Measurements from ENCODE around the gene IL17C.

IL17C gene

DNA sequence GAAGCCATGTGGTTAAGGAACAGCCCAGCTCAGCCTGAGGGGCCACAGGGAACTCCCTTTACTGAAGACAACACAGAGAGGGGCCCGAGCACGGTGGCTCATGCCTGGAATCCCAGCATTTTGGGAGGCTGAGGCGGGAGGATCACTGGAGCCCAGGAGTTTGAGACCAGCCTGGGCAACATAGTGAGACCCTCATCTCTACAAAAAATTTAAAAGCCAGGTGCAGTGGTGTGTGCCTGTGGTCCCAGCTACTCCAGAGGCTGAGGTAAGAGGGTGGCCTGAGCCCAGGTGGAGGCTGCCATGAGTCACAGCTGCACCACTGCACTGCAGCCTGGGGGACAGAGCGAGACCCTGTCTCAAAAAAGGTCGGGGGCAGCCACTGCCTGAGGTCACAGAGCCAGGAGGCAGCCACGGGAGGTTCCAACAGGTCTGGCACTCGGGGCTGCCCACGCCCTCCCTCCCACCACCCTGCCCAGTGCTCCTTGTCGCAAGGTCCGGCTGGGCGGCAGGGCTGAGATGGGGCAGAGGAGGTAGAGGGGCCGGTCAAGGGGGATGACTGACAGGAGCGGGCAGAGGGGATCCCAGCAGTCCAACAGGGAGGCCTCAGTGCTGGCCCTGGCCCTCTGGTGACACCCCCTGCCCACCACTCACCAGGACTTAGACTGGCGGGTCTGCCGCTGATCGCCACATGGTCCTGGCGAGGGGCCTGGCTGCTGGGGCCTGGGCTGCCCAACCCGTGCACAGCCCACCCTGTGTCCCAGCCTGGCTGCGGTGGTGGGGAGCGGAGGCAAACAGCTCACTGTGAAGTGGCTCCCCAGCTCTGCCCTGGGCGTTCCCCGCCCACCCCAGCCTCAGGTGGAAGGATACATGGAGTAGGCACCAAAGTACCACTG lies 9.1 kb downstream of the IL17C start:
- no peak for DNase-seq

DNA sequence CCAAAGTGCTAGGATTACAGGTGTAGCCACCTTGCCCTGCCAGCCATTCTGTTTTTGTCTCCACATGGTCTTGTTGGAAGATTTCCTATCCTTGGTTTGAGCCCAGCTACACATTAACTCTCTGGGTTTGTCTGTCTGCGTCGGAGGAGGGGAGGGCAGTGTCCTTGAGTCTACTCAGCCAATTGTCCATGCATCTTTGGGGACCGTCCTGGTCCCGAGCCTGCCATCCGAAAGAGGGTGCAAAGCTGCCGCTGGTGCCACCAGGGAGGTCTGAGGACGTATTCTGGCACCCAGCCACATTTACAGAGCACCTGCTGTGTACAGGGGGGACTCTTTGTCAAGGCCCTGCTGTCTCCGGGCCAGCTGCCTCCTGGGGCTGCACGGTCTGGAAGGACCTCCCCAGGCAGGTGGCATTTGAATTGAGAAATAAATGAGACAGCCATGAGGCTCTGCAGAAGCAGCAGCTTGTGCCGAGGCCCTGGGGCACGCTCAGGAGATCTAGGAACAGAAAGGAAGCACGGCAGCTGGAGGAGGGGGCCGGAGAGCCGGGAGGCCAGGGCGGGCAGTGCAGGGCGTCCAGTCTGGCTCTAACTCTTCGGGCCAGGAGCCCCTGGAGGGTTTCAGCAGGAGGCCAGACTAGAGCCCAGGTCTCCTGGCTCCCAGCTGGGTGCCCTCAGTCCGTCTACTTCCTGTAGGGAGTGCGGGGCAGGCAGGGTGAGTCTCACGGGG lies 11.0 kb downstream of the IL17C start:
- no peak for DNase-seq

DNA sequence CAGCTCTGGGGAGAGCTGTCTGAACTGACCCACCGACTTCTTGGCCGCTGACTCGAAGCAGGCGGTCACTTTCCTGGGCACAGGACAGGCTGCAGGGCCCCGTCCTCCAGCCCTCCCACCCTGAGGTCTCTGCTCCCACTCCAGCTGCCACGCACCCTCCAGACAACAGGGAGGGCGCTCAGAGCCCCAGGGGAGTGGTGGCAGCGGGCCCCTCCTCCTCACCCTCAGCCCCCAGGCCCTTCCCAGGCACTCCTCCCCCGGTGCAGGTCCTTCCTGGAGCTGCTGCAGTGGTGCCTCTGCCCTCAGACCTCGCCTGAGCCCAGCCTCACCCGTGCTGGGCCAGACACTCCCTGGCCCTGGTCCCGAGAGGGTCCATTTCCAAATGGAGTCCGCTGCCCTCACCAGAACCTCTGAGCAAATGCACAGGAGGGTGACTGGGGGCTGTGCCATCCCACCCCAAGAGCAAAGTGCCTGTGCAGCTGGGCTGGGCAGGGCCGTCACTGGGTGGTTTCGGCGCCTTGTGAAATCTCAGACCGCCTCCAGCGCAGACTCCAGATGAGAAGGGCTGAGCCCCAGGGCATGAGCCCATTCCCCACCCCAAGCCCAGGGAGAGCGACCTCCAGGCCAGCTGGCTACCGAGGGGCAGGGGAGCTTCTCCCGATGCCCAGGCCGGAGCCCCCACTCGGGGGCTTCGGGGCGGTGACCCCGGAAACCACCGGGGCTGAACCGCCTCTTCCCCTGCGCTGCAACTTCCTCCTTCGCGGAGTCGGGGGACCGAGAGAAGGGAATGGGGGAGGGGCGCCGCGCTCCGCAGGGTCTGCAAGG lies 11.8 kb downstream of the IL17C start:
- DNase-seq, result peak in 1 of 2 donors; percentile 79

DNA sequence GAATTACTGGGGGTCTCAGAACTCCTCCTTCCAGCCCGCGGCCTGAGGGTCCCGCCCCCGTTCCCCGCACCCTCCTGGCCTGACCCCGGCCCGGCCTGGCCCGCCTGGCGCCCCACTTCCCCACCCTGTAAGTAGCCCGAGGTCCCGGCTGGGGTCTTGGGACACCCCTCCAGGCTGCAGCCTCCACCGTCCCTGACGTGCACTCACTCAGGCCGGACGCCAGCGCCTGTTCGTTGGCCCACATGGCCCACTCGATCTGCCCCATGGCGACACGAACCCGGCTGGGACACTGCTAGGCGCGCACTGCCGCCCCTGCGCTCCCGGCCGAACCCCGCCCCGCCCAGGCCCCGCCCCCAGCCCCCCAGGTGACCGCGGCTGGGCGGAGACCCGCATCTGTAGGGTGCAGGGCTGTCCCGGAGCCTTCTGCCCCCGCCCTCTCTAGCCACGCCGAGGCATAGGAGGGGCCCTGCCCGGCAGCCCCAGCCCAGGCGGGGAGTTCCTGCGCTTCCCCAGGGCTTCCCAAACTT lies 12.4 kb downstream of the IL17C start, which contains the start of gene CYBA:
Gene CYBA (minus strand): TSS at position 305 of the 527 bp plus-strand sequence. CDS start 40 bp downstream, at position 265.
- peak; percentile 25 to 65 for DNase-seq

DNA sequence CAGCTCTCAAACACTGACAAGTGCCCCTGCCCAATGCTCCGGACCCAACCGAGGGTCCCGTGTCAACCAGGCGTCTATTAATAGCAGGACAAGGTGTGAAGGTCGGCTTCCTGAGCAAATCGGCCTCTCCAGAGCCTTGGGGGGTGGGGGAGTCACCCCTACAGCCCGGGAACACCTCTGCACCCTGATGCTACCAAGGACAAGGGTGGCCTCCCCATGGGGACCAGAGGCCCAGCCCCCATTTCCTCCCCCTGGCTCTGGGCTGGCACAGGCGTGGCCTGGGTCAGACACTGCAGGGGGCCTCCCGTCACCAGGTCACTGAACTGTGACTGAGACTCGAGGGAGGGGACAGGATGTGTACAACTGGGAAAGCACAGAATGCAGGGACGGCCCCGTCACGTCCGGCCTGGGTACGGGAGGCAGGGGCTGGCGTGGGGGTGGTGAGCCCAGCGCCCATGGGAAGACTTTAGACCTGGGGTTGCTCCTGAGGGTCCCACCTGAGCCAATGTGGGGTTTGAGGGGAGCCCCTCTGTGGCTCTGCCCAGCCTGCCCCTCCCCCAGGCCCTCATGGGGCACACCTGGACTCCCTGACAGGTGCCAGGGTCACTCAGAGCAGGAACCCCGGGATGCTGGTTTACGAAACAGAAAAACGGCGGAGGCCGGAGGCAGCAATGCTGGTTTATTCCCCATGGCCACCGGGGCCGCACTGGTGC lies 13.1 kb downstream of the IL17C start:
- DNase-seq, result peak; percentile 37 to 46

DNA sequence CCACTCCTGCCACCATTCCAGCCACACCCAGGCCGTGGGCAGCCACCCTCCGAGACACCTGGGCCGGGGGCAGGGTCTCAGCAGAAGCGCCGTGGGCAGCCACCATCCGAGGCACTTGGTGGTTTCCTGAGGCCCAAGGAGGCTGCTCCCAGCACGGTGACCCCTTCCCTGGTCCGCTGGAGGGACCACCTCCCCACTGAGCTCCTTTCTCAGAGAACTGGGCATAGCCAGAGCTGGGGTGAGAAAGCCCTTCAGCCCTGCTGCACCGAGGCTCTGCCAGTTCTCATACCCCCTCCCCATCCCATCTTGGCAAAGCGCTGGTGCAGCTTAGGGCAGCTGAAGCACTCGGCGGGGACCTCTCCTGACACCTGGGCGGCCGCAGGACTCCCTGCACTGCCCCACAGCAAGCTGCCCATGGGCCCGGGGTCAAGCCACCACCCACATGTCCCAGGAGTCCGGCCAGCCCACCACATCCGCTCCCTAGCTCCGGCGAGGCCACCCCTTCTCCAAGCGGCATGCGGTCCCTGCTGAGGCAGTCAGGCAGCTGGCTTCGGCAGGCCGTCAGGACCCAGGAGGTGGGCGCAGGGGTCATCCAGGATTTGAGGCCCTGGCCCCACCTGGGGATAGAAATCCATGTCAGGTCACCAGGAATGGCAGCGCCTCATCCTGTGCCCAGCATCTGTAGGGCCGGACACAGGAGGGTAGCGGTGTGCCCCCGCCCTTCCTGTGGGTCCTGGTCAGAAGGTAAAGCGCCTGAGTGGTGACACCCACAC lies 13.8 kb downstream of the IL17C start:
- no peak for DNase-seq

DNA sequence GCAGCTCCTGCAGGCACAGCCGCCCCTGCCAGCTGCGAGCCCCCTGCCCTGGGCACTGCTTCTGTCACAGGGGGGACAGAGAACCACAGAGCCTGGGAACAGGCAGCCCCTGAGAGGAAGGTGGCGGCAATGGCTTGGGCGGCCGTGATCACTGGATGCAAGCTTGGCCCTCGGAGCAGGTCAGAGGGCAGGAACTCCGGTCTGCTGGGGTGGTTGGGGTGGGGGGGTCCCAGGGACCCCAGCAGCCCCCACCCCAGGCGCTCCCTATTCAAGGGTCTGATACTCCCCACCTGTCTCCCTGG lies 14.3 kb downstream of the IL17C start:
- no peak for DNase-seq

DNA sequence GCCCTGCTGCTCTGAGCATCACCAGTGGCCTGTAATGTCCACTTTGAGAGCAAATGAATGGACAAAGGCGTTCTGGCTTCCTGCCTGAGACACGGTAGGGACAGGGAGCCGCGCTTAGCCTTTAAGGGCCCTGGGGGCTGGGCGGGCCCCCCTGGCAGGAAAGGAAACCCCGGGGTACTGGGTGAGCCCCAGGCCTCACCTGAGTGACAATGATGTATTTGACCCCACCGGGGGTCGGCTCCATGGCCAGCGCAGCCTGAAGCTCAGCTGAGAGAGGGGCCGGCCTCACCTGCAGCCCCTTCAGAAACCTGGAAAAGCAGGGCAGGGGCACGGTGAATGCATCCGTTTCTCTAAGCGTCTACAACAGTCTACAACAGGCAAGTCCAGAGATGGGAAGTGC lies 14.7 kb downstream of the IL17C start:
- no peak for DNase-seq

DNA sequence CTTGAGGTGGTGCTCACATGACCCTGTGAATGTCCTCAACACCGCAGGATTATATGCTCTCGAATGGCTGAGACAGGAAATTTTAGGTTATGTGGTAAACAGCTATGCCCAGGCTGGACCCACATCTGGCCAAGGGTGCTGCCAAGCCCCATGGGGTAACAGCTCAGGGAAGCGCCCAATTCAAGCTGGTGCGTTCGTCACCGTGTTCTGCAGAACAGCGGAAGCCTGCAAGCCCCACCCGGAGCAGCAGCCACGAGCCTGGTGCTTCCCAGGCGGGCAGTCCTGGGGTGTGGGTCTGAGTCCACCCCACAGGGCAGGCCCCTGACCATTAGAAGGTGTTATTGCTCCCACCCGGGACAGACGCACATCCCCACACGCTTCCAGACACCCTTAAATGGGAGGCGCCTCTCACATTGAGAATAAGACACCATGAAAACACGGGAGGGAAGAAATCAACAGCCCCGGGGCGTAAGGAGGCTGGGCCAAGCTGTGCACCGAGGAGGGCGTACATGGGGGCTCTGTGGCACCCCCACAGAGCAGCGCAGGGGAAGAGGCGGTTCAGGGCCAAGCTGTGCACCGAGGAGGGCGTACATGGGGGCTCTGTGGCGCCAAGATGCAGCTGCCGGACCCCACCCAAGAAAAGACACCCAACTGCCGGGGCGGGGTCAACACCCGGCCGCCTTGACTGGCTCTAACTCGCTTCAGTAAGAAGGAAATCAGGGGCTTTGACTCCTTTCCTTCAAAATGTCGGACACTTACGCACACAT lies 15.4 kb downstream of the IL17C start:
- no peak for DNase-seq

DNA sequence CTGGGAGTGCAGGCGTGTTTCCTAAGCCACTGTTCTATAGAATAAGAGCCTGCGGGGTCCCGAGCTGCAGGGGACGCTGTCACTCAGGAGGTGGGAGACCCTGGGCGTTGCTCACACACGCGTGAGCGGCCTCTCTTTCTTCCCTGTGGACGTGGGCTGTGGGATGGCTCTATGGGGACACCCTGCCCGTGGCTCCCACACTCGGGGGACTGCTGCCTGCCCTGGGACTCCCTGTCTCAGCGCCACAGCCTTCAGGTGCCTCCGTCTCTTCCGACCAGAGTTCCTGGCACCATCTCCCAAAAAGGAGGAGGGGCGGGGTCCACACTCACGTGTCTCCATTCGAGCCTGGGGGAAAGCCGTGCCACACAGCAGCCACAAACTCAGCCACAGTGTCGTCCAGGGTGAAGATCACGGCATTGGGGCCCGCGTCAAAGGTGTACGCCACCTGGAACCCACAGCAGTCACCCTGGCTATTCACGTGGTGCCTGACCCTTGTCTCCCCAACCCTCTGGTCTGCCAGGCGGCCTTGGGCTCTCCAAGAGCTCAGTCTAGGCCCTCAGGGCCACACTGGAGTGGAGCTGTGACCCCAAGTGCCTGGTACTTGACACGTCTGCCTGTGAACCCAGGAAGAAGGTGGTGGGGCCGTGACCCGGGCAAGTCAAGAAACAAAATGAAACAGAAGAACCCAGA lies 16.1 kb downstream of the IL17C start:
- DNase-seq, result no peak

DNA sequence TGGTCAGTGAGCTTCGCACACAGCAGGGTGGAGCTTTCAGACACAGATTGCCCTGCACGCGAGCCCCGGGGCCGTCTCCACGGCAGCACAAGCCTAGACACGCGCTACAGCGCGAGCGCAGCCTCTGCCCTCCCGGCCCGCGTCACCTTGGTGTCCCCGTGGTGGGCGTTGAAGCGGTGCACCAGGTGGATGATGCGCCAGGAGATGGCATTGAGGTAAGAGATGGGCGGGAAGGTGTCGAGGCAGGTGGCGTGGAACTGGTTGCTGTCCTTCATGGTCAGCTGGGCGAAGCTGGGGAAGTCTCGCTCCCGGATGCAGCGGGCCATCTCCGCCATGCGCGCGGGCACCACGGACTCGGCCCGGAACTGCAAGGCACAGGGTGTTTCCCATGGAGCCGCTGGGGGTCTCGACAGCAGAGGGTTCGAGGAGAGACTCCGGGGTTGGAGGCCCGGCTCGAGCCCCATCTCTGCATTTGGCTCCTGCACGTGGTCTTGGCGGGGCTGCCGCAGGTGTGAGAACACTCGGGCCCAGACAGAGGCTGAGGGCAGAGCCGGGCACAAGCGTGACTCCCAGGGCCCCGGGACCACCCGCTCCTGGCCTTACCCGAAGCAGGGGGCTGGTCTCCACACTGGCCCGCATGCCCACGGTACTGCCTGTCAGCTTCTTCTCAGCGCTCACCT lies 16.8 kb downstream of the IL17C start:
- DNase-seq, result no peak

DNA sequence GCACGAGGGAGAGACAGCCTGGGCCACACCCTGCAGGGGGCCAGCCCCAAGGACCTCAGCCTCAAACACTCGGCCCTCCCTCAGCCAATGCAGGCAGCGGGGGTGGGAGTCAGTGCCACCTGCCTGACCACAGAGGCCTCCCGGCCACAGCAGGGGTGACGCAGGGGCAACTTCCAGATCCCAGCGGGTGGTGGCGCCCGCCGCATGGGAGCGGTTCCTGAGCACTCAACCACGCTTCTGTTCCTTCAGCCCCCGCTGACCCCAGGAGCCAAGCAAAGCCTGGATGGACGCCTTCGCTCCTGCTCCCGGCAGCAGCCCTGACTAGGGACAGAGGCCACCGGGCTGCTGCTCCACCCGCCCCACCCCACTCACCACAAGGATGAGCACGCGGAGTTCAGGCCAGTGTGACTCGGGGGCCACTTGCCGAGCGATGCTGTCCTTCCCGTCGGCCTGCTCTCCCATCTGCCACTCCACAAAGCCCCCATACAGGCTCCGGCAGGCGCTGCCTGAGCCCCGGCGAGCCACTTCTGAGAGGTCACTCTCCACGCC lies 17.4 kb downstream of the IL17C start:
- no peak for DNase-seq

DNA sequence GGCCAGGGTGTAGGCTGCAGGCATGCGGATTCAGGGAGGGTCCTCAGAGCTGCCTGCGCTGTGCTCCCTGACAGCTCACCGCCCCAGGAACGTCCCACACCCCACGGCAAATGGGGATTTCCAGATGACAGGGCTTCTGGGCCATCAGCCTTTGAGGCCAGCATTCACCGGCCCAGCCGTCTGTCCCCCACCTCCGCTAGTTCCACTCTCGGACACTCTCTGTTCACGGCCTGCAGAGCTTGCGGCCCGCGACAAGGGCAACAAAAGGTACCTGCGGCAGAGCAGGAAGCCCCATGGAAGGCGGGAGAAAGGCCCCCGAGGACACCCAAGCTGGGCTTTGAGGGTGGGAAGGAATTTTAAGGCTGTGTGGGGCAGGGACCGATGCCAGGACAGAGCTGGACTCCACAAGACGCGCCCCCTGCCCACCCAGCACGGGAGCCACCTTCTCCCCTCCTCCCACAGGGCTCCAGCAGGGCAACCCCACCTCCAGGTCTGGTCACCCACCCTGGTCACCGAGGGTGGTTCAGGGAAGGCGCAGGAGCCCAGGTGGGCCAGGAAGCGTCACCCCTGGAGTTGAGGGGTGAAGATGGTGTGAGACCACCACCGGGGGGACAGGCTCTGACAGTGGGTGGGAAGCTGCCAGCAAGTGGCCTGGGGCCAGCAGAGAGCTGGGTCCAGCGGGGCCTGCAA lies 18.1 kb downstream of the IL17C start:
- no peak for DNase-seq

DNA sequence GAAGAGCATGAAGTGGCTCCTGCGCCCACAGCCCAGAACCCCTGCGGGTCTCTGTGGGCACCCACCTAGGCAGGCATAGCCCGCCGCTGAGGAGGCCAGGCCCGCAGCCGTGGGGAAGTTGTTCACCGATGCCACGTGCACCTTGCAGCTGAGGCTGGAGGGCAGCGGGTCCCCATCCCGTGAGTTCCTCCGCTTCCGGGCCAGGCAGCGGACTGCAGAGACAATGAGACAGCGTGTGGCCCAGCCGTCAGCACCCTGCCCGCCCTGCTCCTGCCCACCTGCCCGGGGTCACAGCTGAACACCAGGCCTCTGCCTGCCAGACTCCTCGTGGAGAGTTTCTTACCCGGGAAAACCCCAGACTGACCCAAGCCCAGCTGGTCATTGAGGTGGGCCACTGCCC lies 19.0 kb downstream of the IL17C start:
- DNase-seq, result no peak

DNA sequence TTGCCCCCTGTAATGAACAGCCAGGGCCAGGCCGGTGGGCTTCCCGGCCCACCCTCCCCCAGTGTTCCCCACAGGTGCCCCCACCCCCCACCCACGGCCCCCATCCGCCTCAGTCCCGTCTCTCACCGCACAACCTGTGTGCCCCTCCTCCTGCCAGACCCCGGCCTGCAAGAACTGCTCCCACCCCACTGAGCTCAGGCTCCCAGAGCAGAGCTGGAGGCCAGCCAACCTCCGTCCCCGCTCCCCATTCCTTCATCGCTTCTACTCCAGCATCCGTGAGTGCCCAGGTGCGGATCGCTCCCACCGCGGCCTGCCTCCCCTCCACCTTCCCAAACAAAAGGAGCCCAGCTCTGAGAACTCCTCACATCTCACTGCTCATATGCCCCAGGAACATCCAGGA lies 20.3 kb downstream of the IL17C start:
- no peak for DNase-seq

DNA sequence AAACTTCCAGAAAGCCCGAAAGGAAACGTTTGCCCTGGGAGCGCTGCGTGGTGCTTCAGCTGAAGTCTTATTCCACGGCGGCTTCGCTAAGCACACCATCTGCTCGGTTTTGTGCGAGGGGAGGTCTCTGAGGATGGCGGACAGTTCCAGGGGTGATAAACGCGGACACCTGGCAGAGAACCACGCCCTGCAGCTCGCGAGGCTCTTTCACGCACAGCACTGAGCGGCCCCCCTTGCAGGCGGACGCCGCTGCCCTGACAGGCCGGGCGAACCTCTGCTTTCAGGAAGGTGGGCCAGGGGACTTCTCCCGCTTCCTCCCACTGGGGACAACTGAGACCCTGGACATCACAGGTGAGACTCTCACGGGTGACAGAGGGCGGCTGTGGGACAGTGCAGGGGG lies 20.8 kb downstream of the IL17C start:
- DNase-seq, result no peak

DNA sequence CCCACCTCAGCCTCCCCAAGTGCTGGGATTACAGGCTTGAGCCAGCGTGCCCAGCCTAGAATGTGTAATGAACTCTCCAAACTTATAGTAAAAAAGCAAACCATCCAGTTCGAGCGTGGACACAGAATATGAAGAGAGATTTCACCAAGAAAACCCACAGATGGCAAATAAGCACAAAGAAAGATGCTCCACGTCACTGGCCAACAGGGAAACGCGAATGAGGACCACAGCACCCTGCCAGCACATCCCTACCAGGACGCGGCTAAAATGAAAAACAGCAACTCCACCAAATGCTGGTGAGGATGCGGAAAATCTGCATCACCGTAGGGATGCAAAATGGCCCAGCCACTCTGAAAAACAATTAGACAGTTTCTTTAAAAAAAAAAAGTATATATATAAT lies 23.1 kb downstream of the IL17C start:
- no peak for DNase-seq

DNA sequence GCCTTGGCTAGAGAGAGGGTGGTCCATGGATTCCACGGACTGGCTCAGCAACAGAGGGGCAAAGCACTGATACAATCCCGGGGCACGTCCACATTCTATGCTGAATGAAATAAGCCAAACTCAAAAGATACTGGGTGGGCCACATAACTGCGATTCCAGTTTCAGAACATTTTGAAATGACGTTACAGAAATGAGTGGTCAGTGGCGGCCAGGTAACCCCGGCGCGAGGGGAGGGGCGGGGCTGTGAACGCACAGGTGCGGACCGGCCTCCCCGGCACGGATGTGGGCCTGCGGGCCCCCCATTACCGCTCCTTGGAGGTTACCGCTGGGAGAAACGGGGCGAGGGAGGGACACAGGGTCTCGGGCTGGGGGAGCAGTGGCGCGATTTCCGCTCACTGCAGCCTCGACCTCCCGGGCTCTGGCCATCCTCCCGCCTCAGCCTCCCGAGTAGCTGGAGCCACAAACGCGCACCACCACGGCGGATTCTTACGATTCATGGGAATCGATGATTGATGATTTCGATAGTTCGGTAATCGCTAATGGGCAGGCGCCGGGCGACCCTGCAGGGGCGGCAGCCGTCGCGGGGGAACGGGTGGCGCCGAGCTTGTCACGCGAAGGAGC lies 24.0 kb downstream of the IL17C start:
- DNase-seq, result no peak

Data from bone marrow (tissue), 2 donors.